ENCODE results near the gene LCE1D.

The LCE1D gene

GRCh38 chr1:152817309-152817708 is 20.8 kb downstream of the LCE1D start:
- no peak for DNase-seq

DNA sequence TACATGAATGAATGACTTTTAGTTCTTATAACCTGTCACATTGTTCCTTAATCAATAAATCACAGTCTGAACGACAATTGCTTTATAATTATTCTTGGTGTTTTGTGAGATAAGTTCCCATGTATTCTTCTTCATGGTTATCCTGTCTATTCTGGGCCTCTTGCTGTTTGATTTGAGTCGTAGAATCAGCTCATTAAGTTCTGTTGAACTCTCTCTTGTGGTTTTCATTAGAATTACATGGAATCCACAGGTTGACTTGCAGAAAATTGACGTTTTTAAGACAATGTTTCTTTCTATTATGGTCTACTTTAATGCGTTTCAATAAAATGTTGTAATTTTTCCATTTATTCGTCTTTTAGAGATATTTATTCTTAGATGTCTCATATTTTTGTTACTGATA is 26.8 kb downstream of the LCE1D start:
- DNase-seq, result no peak

DNA sequence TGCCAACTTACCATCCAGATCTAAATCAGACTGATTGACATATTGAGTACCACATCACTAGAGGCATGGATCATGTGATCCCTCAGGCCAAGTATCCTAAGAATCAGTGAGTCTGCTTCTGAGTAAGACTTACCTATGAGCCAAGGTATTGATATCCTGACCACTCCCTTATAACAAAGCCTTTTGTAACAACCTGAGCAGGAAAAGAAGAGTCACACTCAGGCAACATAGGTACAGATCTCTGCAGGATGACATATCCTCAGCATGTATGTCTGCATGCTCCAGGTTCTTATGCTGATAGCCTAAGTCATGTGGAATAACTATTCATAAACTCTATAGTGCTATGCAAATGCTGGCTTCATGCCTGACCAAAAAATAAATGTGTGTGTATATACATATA is 28.4 kb downstream of the LCE1D start:
- DNase-seq, result no peak

GRCh38 chr1:152827173-152827572 is 30.7 kb downstream of the LCE1D start, which contains the start of gene LCE1A:
TSS of gene LCE1A (plus strand) at chr1:152827473. CDS start at chr1:152827473, 0 bp downstream.
- no peak for DNase-seq

- no peak for DNase-seq
These were observed 40.3 kb downstream of the LCE1D start for GRCh38 chr1:152836870-152837269.

DNA sequence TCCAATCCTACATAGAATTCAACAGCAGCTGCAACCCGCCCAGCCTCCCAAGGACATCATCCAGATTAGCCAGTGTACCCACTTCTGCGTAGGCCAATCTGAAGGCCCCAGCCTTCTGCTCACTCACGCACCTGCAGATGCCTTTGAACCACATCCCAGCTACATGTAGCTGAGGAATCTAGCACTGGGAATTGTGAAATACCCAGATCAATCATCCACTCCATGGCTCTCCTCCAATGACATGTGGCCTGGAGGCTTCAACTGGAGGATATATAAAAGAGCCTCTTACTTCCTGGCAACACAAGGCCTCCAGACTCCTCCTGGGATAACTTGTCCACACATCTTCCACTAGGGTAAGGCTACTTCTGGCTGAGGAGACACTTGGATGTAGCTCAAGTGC is 46.0 kb downstream of the LCE1D start, which contains the start of gene LCE6A:
TSS of gene LCE6A (plus strand) at position 301 of the 400 bp plus-strand sequence. CDS start 665 bp downstream, outside the sequence.
- DNase-seq, result no peak
